ENCODE data around the gene KRT86. TPM values are rescaled to one million over a fixed set of nuclear protein-coding genes. Genes with fewer than 3 reads are reported as not detected.
"Not testable (repeated sequence)": the region's sequence is repeated elsewhere in the genome, so short reads cannot be mapped to it uniquely, and the experiment has no call there.

The KRT86 gene
- total RNA-seq, 4 donors from 2014 or later = 1.0 to 289 (median 37.0) TPM

- Histone ChIP-seq H3K27me3 (peaks cover 22% of the 10 kb centered on the region), H3K4me3 (no peak overlapping the region), H3K4me1 (peaks cover 22% of the 10 kb centered on the region), H3K27ac (no peak overlapping the region), H3K9me3 (no peaks in the 10 kb centered on the region), H3K36me3 (no peaks in the 10 kb centered on the region)
- WGBS = 82% methylated on average over 10 of the region's 18 CpGs
- TF ChIP-seq POLR2AphosphoS5 (IDR thresholded peaks at IDR 0.05) (no peak), EP300 (IDR thresholded peaks at IDR 0.05) (no peak), POLR2A (IDR thresholded peaks at IDR 0.05) (no peak)
- TF ChIP-seq, protein P1, sequence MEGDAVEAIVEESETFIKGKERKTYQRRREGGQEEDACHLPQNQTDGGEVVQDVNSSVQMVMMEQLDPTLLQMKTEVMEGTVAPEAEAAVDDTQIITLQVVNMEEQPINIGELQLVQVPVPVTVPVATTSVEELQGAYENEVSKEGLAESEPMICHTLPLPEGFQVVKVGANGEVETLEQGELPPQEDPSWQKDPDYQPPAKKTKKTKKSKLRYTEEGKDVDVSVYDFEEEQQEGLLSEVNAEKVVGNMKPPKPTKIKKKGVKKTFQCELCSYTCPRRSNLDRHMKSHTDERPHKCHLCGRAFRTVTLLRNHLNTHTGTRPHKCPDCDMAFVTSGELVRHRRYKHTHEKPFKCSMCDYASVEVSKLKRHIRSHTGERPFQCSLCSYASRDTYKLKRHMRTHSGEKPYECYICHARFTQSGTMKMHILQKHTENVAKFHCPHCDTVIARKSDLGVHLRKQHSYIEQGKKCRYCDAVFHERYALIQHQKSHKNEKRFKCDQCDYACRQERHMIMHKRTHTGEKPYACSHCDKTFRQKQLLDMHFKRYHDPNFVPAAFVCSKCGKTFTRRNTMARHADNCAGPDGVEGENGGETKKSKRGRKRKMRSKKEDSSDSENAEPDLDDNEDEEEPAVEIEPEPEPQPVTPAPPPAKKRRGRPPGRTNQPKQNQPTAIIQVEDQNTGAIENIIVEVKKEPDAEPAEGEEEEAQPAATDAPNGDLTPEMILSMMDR (IDR thresholded peaks at IDR 0.05) = no peak
- peak; percentile 59 to 74 for DNase-seq (ENCODE audit: low spot score in 2 of 2)
These were observed 25.6 kb upstream of the KRT86 start for GRCh38 chr12:52248541-52249461.

DNA sequence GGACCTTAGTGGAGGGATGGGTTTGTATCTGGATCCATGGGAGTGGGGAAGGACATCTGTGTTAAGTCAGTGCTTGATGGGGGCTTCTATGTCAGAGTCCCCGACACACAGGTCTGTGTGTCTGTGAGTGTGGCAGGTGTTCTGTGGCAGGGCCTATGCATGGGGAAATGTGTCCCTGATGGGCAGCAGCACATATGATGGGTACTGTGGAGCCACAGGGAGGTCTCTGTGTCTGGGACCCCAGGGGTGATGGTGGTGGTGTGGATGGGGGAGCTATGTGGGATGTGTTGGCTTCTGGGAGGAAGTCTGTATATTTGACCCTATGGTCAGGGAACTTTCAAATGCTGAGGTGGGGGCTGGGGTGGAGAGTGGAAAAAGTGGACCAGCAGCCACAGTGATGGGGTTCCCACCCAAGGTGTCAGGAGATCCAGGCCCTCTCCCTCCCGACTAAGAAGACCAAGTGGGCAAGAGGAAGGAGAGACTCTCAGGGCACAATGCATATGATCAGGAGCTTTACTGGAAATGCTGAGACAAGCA lies 24.9 kb upstream of the KRT86 start:
- WGBS = 78% methylated on average over 1 of the region's 2 CpGs
- no peak for DNase-seq (ENCODE audit: low spot score in 2 of 2)
- H3K4me1 ChIP-seq = peaks cover 14% of the 10 kb centered on the region
- H3K9me3 ChIP-seq = no peaks in the 10 kb centered on the region
- H3K4me3 ChIP-seq = no peak overlapping the region
- no peak for TF ChIP-seq EP300 (IDR thresholded peaks at IDR 0.05)
- TF ChIP-seq POLR2A (IDR thresholded peaks at IDR 0.05) = no peak
- TF ChIP-seq POLR2AphosphoS5 (IDR thresholded peaks at IDR 0.05) = no peak
- TF ChIP-seq, protein P1 (IDR thresholded peaks at IDR 0.05) = no peak
- peaks cover 23% of the 10 kb centered on the region for H3K27me3 ChIP-seq
- no peak overlapping the region for H3K27ac ChIP-seq
- H3K36me3 ChIP-seq = no peaks in the 10 kb centered on the region

DNA sequence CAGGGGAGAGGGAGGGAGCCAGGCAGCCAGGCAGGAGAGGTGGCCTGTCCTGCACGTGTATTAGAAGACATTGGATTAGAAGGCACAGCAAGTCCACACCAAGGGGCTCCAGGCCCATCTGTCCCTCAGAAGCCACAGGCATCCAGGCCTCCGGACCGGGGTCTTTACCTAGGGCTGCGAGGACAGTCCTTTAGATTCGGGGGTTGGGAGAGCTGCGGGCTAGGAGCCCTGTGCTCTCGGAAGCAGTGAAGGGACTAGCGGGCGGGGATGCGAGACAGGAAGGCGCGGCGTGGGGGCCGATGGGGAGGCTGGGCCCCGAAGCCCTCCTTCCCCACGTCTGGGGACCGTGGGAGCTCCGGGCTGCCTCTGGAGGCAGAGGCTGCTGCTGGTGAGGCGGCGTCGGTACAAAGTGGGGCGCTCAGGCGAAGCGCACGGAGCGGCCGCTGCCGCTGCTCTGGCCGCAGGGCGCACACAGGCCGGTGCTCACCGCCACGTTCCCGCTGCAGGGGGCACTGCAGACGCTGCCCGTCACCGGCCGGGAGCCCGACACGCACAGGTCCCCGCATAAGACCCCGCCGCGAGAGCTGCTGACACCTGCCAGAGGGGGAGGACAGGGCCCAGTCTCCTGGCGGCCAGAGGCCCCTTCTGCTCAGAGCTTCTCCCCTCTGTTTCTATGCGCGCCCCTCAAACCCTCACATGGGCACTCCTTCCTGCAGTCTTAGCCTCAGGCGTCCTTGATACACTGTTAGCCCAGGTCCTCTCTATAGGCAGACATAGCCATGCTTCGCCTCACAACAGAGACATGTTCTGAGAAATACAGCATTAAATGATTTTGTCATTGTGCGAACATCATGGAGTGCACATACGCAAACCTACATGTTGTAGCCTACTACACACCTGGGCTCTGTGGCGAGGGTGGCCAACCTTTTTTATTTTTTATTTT lies 24.1 kb upstream of the KRT86 start:
- no peaks in the 10 kb centered on the region for H3K36me3 ChIP-seq
- H3K9me3 ChIP-seq = no peaks in the 10 kb centered on the region
- WGBS = 62% methylated on average over 26 of the region's 52 CpGs
- peaks cover 29% of the 10 kb centered on the region for H3K27me3 ChIP-seq
- peaks cover 7% of the 10 kb centered on the region for H3K4me1 ChIP-seq
- peak in 1 of 2 donors; percentile 53 for DNase-seq (ENCODE audit: low spot score in 2 of 2)
- H3K27ac ChIP-seq = no peak overlapping the region
- no peak for TF ChIP-seq POLR2A (IDR thresholded peaks at IDR 0.05)
- no peak for TF ChIP-seq POLR2AphosphoS5 (IDR thresholded peaks at IDR 0.05)
- no peak for TF ChIP-seq EP300 (IDR thresholded peaks at IDR 0.05)
- TF ChIP-seq, protein P1 (IDR thresholded peaks at IDR 0.05) = no peak
- H3K4me3 ChIP-seq = no peak overlapping the region

DNA sequence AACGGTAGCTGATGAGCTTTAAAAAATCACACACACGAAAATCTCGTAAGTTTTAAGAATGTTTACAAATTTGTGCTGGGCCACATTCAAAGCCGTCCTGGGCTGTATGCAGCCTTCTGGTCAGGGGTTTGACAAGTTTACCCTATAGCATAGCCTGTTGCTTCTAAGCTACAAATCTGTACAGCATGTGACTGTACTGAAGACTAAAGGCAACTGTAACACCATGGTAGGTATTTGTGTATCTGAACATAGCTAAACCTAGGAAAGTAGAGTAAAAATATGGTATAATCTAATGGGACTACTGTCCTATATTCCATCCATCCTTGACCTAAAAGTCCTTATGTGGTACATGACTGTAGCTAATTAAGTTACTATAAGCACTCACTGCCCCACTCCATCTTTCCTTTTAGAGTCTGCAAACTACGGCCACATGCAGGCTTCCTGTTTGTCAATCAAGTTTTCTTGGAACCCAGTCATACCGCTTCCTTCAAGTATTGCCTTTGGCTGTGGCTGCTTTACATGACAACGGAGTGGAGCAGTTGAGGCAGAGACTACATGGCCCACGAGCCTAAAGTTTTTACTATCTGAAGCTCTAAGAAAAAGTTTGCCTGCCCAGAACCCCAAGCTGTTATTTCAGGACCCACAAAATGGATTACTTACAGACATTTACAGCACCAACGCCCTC lies 22.9 kb upstream of the KRT86 start:
- H3K27ac ChIP-seq = no peak overlapping the region
- peak in 1 of 2 donors; percentile 2 for DNase-seq (ENCODE audit: low spot score in 2 of 2)
- TF ChIP-seq, protein P1 (IDR thresholded peaks at IDR 0.05) = no peak
- TF ChIP-seq POLR2AphosphoS5 (IDR thresholded peaks at IDR 0.05) (no peak), POLR2A (IDR thresholded peaks at IDR 0.05) (no peak), EP300 (IDR thresholded peaks at IDR 0.05) (no peak)
- no peak overlapping the region for H3K4me3 ChIP-seq
- WGBS = 74% methylated on average over 9 of the region's 9 CpGs
- H3K27me3 ChIP-seq = peaks cover 35% of the 10 kb centered on the region
- H3K4me1 ChIP-seq = peaks cover 5% of the 10 kb centered on the region
- H3K9me3 ChIP-seq = no peaks in the 10 kb centered on the region
- no peaks in the 10 kb centered on the region for H3K36me3 ChIP-seq

DNA sequence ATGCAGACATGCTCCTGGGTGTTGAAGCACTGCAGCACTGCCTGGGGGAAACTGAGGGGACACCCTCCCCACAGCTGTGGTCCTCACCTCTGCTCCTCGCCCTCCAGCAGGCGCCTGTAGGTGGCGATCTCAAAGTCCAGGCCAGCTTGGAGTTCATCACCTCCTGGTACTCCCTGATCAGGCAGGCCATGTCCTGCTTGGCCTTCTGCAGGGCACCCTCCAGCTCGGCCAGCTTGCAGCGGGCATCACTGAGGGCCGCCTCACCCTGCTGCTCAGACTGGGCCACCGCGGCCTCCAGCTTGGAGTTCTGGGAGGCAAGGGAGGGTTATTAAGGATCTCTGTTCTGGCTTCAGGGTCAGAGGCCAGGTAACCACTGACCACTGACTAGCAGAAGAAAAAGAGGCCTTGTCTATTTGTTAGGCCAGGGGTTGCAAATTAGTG lies 22.2 kb upstream of the KRT86 start:
- WGBS = no CpG with 5 or more reads among the region's 8 CpGs
- not testable (repeated sequence) for H3K9me3 ChIP-seq, H3K36me3 ChIP-seq, H3K27ac ChIP-seq, H3K4me3 ChIP-seq, H3K4me1 ChIP-seq
- DNase-seq (ENCODE audit: low spot score in 2 of 2) = peak in 1 of 2 donors; percentile 49
- peaks cover 41% of the 10 kb centered on the region for H3K27me3 ChIP-seq
